GM19351 (cell line): Measurements from ENCODE around the gene IPO11.
"Not testable (repeated sequence)": the region's sequence is repeated elsewhere in the genome, so short reads cannot be mapped to it uniquely, and the experiment has no call there.

Experiments used
- ATAC-seq: cut with Tn5 transposase; IDR thresholded peaks from one replicate; pipeline ENCODE4 v1.9.1; 2021; ENCODE audit warnings: mild to moderate bottlenecking, moderate library complexity; ENCODE audit not compliant: unreplicated experiment

Gene IPO11

DNA sequence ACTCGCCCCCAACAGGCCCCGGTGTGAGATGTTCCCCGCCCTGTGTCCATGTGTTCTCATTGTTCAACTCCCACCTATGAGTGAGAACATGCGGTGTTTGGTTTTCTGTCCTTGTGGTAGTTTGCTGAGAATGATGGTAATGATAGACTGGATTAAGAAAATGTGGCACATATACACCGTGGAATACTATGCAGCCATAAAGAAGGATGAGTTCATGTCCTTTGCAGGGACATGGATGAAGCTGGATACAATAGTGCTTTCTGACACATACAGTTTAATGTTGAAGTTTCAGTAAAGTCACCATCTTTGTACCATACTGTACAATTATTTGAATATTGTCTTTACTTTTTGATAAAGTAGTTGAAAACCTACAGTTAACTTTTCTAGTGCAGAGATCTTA is 96.2 kb downstream of the IPO11 start:
- ATAC-seq, result not testable (repeated sequence)

DNA sequence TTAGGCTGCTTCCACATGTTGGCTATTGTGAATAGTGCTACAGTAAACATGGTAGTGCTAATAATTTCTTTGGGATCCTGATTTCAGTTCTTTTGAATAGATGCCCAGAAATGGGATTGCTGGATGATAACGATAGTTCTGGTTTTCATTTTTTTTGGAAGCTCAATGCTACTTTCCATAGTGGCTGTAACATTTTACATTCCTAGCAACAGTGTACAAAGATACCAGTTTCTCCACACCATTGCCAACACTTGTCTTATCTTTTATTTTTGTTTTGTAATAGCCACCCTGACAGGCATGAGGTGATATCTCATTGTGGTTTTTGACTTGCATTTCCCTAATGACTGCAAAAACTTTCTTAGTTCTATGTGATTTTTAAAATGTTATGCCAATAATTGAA is 97.2 kb downstream of the IPO11 start:
- no peak for ATAC-seq

DNA sequence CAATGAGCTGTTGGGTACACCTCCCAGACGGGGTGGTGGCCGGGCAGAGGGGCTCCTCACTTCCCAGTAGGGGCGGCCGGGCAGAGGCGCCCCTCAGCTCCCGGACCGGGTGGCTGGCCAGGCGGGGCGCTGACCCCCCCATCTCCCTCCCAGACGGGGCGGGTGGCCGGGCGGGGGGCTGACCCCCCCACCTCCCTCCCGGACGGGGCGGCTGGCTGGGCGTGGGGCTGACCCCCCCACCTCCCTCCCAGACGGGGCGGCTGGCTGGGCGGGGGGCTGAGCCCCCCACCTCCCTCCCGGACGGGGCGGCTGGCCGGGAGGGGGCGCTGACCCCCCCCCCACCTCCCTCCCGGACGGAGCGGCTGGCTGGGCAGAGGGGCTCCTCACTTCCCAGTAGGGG is 100.5 kb downstream of the IPO11 start:
- not testable (repeated sequence) for ATAC-seq

DNA sequence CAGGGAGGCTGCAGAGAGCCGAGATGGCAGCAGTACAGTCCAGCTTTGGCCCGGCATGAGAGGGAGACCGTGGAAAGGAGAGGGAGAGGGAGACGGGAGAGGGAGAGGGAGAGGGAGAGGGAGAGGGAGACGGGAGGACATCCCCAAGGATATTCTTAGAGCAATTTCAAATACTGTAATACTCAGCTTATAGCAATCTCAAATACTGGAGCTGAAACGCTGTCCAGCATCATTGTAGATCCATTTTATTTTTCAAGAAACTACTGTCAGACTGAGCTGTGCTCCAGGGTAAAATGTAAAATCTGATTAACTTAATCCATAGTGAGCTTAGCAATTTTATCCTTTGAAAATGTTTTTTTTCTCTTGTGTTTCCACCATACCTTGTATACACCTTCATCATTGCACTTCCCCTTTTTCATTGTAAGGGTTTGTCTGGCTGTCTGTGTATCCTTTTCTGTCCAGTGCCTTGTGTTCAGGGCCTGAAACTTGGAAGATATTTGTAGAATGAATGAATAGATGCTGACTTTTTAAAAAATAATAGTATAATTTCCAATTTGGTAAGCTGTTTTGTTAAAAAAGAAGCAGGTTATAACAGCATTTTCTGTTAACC is 102.1 kb downstream of the IPO11 start:
- ATAC-seq, result no peak

DNA sequence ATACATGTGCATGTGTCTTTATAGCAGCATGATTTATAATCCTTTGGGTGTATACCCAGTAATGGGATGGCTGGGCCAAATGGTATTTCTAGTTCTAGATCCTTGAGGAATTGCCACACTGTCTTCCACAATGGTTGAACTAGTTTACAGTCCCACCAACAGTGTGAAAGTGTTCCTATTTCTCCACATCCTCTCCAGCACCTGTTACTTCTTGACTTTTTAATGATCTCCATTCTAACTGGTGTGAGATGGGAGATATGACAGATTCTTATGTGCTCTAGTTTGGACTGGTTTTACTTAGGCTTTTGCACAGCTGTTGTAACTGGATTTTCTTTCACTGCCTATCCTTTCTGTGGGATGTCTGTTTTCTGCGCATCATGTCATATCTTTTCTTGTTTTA is 108.2 kb downstream of the IPO11 start:
- not testable (repeated sequence) for ATAC-seq

DNA sequence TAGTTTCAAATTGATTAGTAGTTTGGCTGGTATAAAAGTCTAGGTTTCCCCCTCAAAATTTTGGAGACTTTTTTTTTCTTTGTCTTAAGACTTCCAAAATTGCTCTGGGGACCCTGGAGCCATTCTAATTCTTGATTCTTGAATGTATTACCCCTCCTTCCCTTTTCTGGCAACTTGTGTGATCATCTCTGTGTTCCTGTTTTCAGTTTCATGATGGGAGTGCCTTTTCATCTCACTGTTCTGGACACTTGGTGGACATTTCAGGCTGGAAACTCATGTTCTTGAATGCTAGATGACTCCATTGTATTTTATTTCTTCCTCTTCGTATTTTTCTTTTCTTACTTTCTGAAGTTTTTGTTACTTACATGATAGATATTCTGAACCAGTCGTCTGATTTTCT is 108.8 kb downstream of the IPO11 start:
- peak; percentile 83 for ATAC-seq

DNA sequence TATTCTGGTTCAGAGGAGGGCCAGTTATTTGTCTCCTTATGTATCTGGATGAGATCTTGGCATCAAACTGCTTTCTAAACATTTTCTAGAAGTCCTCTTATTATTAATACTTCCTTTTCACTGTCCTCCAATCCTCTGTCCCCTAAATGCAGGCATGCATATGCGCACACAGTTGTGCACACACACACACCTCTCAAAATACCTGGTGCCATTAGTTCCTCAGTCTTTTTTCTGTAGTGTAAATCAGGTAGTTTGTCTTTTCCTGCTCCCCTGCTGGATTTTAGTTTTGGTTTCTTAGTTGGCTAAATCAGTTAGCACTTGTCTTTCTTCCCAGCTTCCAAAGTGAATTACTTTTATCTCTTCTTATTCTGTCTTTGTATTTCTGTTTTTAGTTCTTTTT is 110.2 kb downstream of the IPO11 start:
- ATAC-seq, result no peak

DNA sequence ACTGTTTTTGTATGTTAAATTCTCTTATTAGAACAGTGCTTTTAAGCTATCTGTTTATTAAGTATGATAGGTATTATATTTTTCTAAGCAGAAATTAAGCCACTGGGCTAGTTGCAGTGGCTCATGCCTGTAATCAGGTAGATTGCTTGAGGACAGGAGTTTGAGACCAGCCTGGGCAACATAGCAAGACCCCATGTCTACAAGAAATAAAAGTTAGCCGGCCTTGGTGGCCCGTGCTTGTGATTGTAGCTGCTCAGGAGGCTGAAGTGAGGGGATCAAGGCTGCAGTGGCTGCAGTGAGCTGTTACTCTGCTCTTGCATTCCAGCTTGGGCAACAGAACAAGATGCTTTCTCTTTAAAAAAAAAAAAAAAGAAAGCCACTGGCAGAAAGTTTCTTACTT is 121.0 kb downstream of the IPO11 start:
- no peak for ATAC-seq

DNA sequence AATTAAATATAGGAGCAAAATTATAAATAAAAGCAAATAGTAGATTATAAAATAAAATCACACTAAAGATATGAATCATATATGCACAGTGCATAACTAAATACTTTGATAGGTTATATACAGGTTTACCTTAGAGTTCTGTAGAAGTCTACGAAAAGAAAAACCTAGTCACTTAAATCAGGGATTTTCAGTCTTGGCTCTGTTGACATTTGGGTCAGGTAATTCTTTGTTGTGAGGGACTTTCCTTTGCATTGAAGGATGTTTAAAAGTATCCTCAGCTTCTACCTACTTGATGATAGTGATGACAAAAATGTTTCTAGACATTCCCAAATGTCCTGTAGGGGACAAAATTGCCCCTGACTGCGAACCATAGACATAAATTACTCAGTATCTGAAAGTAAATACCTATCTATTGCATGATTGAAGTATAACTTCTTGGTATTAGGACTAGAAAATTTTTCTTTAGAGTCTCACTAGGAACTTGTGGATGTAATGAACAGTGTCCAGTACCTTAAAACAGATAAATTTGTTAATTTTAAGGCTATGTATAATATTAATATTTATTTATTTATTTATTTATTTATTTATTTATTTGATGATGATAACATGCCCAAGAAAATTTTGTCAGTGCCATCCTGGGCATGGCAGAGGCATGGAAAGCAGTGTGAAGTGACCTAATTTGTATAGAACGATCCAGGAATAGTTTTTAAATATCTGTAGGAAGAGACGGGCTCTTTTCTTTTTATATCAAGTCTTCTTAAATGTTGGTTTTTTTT is 122.1 kb downstream of the IPO11 start:
- ATAC-seq, result no peak

DNA sequence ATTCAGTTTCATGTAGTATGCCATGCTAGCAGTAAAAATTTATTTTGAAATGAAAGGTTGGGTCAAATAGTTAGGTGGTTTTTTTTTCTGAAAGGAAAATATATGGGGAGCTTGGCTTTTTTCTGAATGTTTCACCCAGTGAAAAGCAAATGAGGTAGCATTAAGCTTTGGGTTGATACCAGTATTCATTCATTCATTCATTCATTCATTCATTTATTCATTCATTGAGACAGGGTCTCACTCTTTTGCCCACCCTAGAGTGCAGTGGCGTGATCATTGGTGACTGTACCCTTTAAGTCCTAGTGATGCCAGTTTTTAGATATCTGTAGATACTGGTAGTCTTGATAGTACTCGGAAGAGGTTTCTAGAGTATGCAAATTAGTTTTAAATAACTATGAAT is 123.7 kb downstream of the IPO11 start:
- ATAC-seq, result no peak

DNA sequence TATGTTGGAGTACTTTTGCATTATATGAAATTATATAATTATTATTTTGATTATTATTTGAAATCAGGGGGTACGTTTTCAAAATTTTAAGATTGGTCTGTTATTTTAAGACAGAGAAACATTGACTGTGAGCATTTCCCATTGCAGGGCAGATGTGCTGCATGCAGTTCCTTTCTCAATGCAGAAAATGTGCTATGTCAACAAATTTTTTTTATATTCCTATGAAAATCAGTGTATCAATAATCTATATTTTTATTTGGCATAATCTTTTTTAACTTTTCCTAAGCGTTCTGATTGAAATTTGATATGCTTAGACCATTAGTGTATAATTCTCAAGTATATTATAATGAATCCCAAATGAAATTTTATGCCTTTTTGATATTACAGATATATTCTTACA is 124.2 kb downstream of the IPO11 start:
- no peak for ATAC-seq

DNA sequence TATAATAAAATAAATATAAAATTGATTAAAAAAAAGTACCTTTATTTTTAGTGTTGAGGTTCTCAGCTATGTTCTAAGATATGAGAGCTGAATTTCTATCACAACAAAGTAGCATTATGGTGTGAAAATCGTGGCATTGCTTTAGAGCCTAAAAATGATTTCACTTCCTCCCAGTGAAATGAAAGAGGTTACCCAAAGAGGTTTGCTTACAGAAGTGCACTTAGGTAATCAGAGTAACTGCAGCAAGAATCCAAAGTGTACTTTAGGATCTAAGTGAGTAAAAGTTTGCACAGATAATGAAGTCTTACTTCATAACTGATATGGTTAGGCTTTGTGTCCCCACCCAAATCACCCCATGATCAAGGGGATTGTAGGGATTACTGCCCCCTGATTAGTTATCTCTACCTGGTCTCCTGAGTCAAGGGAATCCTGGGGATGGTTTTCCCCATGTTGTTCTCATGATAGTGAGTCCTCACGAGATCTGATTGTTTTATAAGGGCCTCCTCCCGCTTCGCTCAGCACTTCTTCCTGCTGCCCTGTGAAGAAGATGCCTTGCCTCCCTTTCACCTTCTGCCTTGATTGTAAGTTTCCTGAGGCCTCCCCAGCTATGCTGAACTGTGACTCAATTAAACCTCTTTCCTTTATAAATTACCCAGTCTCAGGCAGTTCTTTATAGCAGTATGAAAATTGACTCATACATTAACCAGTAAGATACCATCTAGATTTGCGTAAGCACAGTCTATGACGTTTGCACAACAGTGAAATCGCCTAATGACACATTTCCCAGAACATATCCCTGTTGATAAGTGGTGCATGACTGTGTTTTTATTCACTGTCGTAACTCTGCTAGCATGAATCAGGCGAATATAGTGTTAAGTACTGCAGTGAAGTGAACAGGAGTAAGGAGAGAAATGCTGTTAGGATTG is 125.7 kb downstream of the IPO11 start:
- peak; percentile 64 for ATAC-seq

DNA sequence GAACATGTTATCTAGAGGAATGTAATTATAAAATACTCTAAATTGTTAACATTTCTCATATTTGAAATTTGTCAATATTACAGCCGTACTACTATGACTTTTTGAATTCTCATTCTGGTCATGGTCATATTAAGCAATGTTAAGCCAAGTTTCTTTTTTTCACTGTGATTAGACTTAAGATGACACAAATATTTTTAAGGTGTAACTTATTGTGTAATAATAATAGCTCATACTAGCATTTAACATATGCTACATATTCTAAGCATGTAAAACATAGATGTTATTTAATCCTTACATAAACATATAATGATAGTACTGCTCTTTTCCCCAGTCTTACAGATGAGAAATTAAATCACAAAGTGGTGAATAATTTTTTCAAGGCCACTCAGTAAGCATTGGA is 130.2 kb downstream of the IPO11 start:
- ATAC-seq, result no peak

DNA sequence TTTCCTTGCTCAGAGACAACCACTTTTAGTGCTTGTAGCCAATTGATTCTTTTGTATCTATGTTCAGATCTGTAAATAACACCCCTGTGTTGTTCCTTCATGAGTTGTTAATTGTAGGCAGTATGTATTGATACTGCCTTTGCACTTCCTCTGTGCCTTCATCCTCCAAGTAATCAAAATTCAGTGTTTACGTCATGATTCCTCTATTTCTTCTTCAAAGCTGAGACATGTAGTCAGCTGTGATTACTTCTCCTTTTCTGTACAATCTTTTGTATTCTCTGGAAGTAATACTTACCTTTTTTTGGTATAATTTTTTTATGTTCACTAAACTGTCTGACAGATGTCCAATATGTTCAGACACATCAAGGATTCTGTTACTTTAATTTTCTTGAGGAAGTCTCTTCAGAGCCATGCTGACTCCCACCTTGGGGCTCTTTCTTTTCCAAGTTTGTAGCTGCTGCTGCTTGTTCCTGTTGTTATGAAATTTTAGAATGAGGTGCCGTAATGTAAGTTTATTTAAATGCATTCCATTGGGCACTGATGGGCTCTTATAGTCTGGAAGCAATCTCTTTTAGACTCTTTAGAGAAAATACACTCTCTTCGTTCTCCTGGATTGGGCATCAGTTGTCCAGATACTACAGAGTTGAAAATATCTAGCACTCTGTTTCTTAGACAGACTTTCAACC is 135.5 kb downstream of the IPO11 start:
- ATAC-seq, result no peak

DNA sequence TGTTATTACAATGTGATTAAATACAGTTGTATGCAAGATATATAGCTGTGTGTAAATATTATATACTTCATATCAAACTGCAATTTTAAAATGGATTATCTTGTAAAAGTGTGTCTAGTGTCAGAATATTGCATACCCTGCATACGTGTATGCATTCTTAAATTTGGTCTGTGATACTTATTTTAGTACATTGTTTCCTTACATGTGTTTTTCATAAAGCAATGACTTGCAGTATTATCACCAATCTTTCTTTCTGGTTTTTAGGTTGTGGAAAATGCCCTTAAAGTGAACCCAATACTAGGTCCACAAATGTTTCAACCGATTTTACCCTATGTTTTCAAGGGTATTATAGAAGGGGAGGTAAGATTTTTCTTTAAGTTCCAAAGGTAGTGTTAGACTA is 137.5 kb downstream of the IPO11 start:
- ATAC-seq, result no peak

DNA sequence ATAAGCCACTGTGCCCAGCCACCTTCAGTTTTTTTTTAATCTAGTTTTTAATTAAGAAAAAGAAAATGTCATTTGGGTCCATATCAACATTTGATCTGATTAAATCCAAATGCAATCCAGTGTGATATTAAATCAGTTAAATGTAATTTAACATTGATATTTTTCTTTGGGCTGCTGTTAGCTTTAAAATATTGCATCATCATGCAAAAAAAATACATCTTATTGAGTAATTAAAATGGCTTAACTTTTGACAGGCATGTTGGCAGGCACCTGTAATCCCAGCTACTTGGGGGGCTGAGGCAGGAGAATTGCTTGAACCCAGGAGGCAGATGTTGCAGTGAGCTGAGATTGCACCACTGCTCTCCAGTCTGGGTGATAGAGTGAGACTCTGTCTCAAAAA is 143.4 kb downstream of the IPO11 start:
- no peak for ATAC-seq

DNA sequence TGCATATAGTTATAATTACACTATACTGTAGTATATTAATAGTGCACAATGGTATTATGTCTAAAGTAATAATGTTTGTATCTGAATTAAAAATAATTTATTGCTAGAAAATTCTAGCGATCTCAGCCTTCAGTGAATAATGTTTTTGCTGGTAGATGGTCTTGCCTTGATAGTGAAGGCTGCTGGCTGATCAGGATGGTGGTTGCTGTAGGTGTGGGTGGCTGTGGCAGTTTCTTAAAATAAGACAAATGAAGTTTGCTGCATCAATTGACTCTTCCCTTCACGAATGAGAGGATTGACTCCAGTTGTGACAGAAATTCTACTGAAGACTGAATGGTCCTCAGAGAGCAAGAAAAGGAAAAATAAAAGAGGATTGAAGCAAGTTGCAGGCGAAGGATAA is 146.4 kb downstream of the IPO11 start:
- no peak for ATAC-seq

DNA sequence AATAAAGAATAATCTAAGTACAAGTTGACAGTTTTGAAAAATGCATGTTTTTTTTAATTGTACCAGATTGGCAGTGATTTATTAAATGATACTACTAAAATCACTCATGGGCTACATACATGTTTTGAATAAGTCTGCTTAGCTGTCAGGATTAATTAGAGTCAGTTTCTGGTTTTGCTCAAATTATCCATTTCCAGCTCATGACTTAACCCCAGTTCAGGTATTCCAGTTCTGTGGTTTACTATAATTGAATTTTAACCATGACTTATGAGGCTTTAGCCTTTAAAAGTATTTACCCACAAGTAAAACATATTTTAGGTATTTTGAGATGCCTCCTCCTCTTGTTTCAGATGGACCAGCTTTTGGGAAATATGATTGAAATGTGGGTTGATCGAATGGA is 148.2 kb downstream of the IPO11 start:
- no peak for ATAC-seq

DNA sequence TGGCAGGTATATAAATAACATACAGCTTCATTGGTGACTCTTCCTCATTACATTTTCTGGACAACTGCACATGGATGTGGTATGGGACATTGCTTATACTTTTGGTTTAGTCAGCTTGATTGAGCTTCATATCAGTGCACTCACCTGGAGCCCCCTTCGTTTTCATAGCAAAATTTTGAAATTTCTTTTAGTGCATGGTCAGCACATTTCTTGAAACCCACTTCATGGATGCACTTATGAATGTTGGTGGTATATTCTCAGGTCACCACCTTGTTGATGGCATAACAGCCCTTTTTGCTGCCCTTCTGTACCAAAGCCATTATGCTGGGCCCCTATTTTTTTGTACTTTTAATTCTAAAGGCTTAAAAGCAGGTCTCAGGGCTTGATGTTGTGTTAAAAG is 149.3 kb downstream of the IPO11 start:
- ATAC-seq, result no peak

DNA sequence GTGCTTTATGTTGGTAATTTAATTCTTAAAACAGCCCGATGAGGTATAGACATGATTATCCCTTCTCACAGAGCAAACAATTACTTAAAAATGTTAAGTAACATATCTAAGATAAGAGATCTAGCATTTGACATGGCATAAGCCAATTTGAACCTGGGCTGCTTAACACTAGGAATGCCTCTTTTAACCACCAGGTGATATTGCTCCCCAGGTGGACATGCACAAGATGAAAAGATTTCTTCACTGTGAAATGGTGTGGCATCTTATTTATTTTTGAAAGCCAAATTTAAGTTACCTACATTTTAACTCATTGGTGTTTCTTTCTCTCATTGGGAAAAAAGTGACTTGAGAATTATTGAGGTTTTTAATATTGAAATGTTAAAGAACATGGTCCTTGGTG is 150.3 kb downstream of the IPO11 start:
- ATAC-seq, result no peak

DNA sequence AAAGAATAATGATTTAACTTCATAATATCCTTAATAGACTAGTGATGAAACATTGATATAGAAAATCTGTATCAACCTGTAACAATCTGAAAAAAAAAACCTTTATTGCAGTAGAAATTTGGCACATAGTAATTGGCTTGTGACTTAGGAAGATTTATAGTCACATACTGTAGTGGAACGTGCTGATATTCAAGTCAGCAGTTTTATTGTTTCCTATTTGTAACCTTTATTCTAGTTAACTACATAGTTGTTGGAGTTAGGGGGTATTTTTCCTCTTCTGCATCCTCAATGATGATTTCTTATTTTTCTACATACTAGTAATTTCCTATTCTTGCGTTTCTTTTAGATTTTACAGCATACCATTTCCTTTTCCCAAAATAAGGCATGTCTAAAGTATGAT is 151.5 kb downstream of the IPO11 start:
- ATAC-seq, result no peak
